H9 (cell line): ENCODE results near the gene TRAPPC2B. TPM values are rescaled to one million over a fixed set of nuclear protein-coding genes. Genes with fewer than 3 reads are reported as not detected.

Source experiments
- DNase-seq: peaks from one replicate; pipeline ENCODE4 v3.0.0-alpha.2; 2017
- H2AFZ ChIP-seq: one replicate; pipeline ENCODE4 v1.6.1; 2013; ENCODE audit warnings: mild to moderate bottlenecking, low read length, control low read depth, moderate library complexity
- H2AK5ac ChIP-seq: 2 replicates; pipeline ENCODE4 v1.6.1; 2013; ENCODE audit warnings: low read length, control low read depth, mixed read lengths; ENCODE audit not compliant: insufficient read length
- H2BK120ac ChIP-seq: one replicate; pipeline ENCODE4 v1.6.1; 2013; ENCODE audit warnings: low read depth, mild to moderate bottlenecking, low read length, control low read depth, inconsistent platforms; ENCODE audit not compliant: poor library complexity, severe bottlenecking
- H2BK12ac ChIP-seq: 2 replicates; pipeline ENCODE4 v1.6.1; 2013; ENCODE audit warnings: low read length, control low read depth, mixed read lengths, low read depth; ENCODE audit not compliant: insufficient read length
- H2BK15ac ChIP-seq: 2 replicates; pipeline ENCODE4 v1.6.1; 2013; ENCODE audit warnings: low read depth, low read length, control low read depth
- H2BK20ac ChIP-seq: one replicate; pipeline ENCODE4 v1.6.1; 2013; ENCODE audit warnings: low read depth, mild to moderate bottlenecking, low read length, control low read depth, inconsistent platforms; ENCODE audit not compliant: poor library complexity, severe bottlenecking
- H2BK5ac ChIP-seq: 2 replicates; pipeline ENCODE4 v1.6.1; 2013; ENCODE audit warnings: low read length, control low read depth, mixed read lengths; ENCODE audit not compliant: insufficient read length
- H3K14ac ChIP-seq: 2 replicates; pipeline ENCODE4 v1.6.1; 2013; ENCODE audit warnings: low read length, control low read depth; ENCODE audit not compliant: insufficient read depth
- H3K18ac ChIP-seq: 2 replicates; pipeline ENCODE4 v1.6.1; 2013; ENCODE audit warnings: low read depth, mild to moderate bottlenecking, mixed read lengths, low read length, control low read depth; ENCODE audit not compliant: insufficient read length
- H3K23ac ChIP-seq: 2 replicates; pipeline ENCODE4 v1.6.1; 2013; ENCODE audit warnings: low read length, control low read depth, mixed read lengths, low read depth; ENCODE audit not compliant: insufficient read length
- H3K23me2 ChIP-seq: 2 replicates; pipeline ENCODE4 v1.6.1; 2013; ENCODE audit warnings: low read depth, mild to moderate bottlenecking, mixed read lengths, low read length, control low read depth; ENCODE audit not compliant: insufficient read length, poor library complexity, severe bottlenecking
- H3K27ac ChIP-seq: 2 replicates; pipeline ENCODE4 v1.5.1; 2013; ENCODE audit warnings: low read length, control low read depth, mixed read lengths, low read depth; ENCODE audit not compliant: insufficient read length
- H3K27me3 ChIP-seq: 2 replicates; pipeline ENCODE4 v1.6.1; 2013; ENCODE audit warnings: low read length, control low read depth, inconsistent platforms; ENCODE audit not compliant: insufficient read depth
- H3K4ac ChIP-seq: 2 replicates; pipeline ENCODE4 v1.6.1; 2013; ENCODE audit warnings: low read depth, mild to moderate bottlenecking, control low read depth, inconsistent platforms, low read length, moderate library complexity
- H3K4me1 ChIP-seq: 2 replicates; pipeline ENCODE4 v1.6.1; 2013; ENCODE audit warnings: low read length, control low read depth, inconsistent platforms; ENCODE audit not compliant: insufficient read depth
- H3K4me2 ChIP-seq: 2 replicates; pipeline ENCODE4 v1.6.1; 2013; ENCODE audit warnings: low read length, control low read depth, mixed read lengths; ENCODE audit not compliant: insufficient read length, insufficient read depth
- H3K56ac ChIP-seq: 2 replicates; pipeline ENCODE4 v1.6.1; 2013; ENCODE audit warnings: low read depth, mild to moderate bottlenecking, mixed read lengths, low read length, control low read depth; ENCODE audit not compliant: insufficient read length
- H3K79me1 ChIP-seq: 2 replicates; pipeline ENCODE4 v1.6.1; 2013; ENCODE audit warnings: low read depth, mild to moderate bottlenecking, moderate library complexity, low read length, control low read depth, inconsistent platforms; ENCODE audit not compliant: insufficient read depth, poor library complexity, severe bottlenecking
- H3K79me2 ChIP-seq: 2 replicates; pipeline ENCODE4 v1.6.1; 2013; ENCODE audit warnings: low read length, control low read depth, inconsistent platforms; ENCODE audit not compliant: insufficient read depth
- H3K9ac ChIP-seq: 2 replicates; pipeline ENCODE4 v1.6.1; 2013; ENCODE audit warnings: low read length, control low read depth, mixed read lengths; ENCODE audit not compliant: insufficient read length; ENCODE audit errors: extremely low read depth
- H3K9me3 ChIP-seq: one replicate; pipeline ENCODE4 v1.6.1; 2013; ENCODE audit warnings: low read depth, low read length, inconsistent platforms; ENCODE audit not compliant: control insufficient read depth
- H3T11ph ChIP-seq: one replicate; pipeline ENCODE4 v1.6.1; 2013; ENCODE audit warnings: mild to moderate bottlenecking, low read length, control low read depth, inconsistent platforms
- H4K20me1 ChIP-seq: one replicate; pipeline ENCODE4 v1.6.1; 2013; ENCODE audit not compliant: control insufficient read depth, insufficient read length, insufficient read depth
- H4K5ac ChIP-seq: 2 replicates; pipeline ENCODE4 v1.6.1; 2013; ENCODE audit warnings: low read depth, mild to moderate bottlenecking, mixed read lengths, low read length, control low read depth; ENCODE audit not compliant: insufficient read length
- H4K8ac ChIP-seq: replicated peaks from 2 replicates; pipeline ENCODE4 v1.6.1; 2013; ENCODE audit warnings: low read length, control low read depth, mixed read lengths, low read depth; ENCODE audit not compliant: insufficient read length
- H4K91ac ChIP-seq: 2 replicates; pipeline ENCODE4 v1.6.1; 2013; ENCODE audit warnings: low read depth, mild to moderate bottlenecking, moderate library complexity, mixed read lengths, low read length, control low read depth; ENCODE audit not compliant: insufficient read length
- H3K27ac Mint-ChIP-seq, 3 experiments: 2 replicates in 2 of 3; 3 replicates in 1 of 3; pipeline ENCODE4 v1.8.0; 2020 to 2021; ENCODE audit warnings: mixed read lengths in 3 of 3, mild to moderate bottlenecking in 1 of 3, moderate library complexity in 1 of 3
- H3K27me3 Mint-ChIP-seq: 2 replicates; pipeline ENCODE4 v1.8.0; 2021; ENCODE audit warnings: low read depth, mild to moderate bottlenecking, moderate library complexity, mixed read lengths
- H3K36me3 Mint-ChIP-seq, 3 experiments: 2 replicates in 2 of 3; 3 replicates in 1 of 3; pipeline ENCODE4 v1.8.0; 2020 to 2021; ENCODE audit warnings: low read depth in 3 of 3, mixed read lengths in 3 of 3; ENCODE audit not compliant: insufficient read depth in 1 of 3
- H3K4me1 Mint-ChIP-seq, 2 experiments: 2 replicates each; pipeline ENCODE4 v1.8.0; 2020; ENCODE audit warnings: mixed read lengths in 2 of 2
- H3K4me3 Mint-ChIP-seq, 2 experiments: 2 replicates in 1 of 2; 3 replicates in 1 of 2; pipeline ENCODE4 v1.8.0; 2020 to 2021; ENCODE audit warnings: mild to moderate bottlenecking in 2 of 2, mixed read lengths in 2 of 2, moderate library complexity in 1 of 2
- H3K9me3 Mint-ChIP-seq, 2 experiments: 2 replicates in 1 of 2; 3 replicates in 1 of 2; pipeline ENCODE4 v1.8.0; 2020; ENCODE audit warnings: mild to moderate bottlenecking in 2 of 2, mixed read lengths in 2 of 2, moderate library complexity in 1 of 2
- CTCF ChIP-seq: fragments of 200-600 bp; sonication (generic); conservative IDR thresholded peaks from 3 replicates; pipeline ENCODE4 v1.8.0; 2021; ENCODE audit warnings: antibody characterized with exemption, mild to moderate bottlenecking
- WGBS: extraction: QIAGEN DNeasy Blood & Tissue Kit; methylation state at CpG from one replicate; pipeline ENCODE4 v1.1.7; 2013; ENCODE audit warnings: missing lambda C conversion rate, low lambda C conversion rate, mixed read lengths; ENCODE audit not compliant: insufficient read length; ENCODE audit errors: extremely low coverage; 5-methylcytosine and 5-hydroxymethylcytosine counted together
- total RNA-seq: library from RNA; stranded (reverse); gene quantifications from 2 replicates; pipeline ENCODE4 v1.2.1, GENCODE V29; 2021

TRAPPC2B gene
- total RNA-seq, 1 experiment from 2014 or later: 12.4 TPM

GRCh38 chr19:57338877-57339276, 24.5 kb upstream of the TRAPPC2B start:
- Histone ChIP-seq H3K79me2 (no peaks in the 10 kb centered on the region), H4K91ac (no peak overlapping the region), H4K5ac (no peak overlapping the region), H3K23ac (no peak overlapping the region), H2AK5ac (no peak overlapping the region), H3K79me1 (no peaks in the 10 kb centered on the region), H3K4me1 (no peaks in the 10 kb centered on the region), H2BK12ac (no peak overlapping the region), H3K4me2 (no peak overlapping the region), H3K18ac (no peak overlapping the region), H3K4ac (no peak overlapping the region), H3K9ac (no peak overlapping the region), H3K23me2 (no peaks in the 10 kb centered on the region), H3K56ac (no peak overlapping the region), H2BK20ac (no peak overlapping the region), H3K14ac (no peak overlapping the region), H2BK15ac (no peak overlapping the region), H4K8ac (no peak overlapping the region), H3T11ph (no peak overlapping the region), H3K9me3 (no peaks in the 10 kb centered on the region), H4K20me1 (no peaks in the 10 kb centered on the region), H3K27ac (no peak overlapping the region), H2AFZ (no peak overlapping the region), H3K27me3 (no peaks in the 10 kb centered on the region), H2BK5ac (no peak overlapping the region), H2BK120ac (no peak overlapping the region)
- no peak for DNase-seq
- no peaks in the 10 kb centered on the region for H3K9me3 Mint-ChIP-seq
- H3K36me3 Mint-ChIP-seq: no peaks in the 10 kb centered on the region
- H3K4me3 Mint-ChIP-seq: no peak overlapping the region
- no peak for TF ChIP-seq CTCF
- peaks cover 14% of the 10 kb centered on the region for H3K27me3 Mint-ChIP-seq
- no peaks in the 10 kb centered on the region; a peak in 1 of 4 replicates for H3K4me1 Mint-ChIP-seq
- WGBS: no CpG with 5 or more reads among the region's 3 CpGs
- H3K27ac Mint-ChIP-seq: no peak overlapping the region
